HEK293 (cell line): ENCODE results near the gene EIF4A2.

Experiments used
- AEBP2 ChIP-seq: fragments of 450-650 bp; formaldehyde crosslinking; IDR thresholded peaks from 2 replicates; pipeline ENCODE4 v1.5.1; 2016; ENCODE audit warnings: missing biosample characterization, missing genetic modification characterization, borderline replicate concordance
- BCL11B ChIP-seq: fragments of 450-650 bp; formaldehyde crosslinking; IDR thresholded peaks from 2 replicates; pipeline ENCODE4 v1.5.1; 2016; ENCODE audit warnings: low read depth, missing biosample characterization, missing genetic modification characterization
- BCL6B ChIP-seq: fragments of 450-650 bp; formaldehyde crosslinking; IDR thresholded peaks from 2 replicates; pipeline ENCODE4 v1.5.1; 2017; ENCODE audit warnings: missing biosample characterization, missing genetic modification characterization
- HIC1 ChIP-seq: fragments of 450-650 bp; formaldehyde crosslinking; IDR thresholded peaks from 2 replicates; pipeline ENCODE4 v1.5.1; 2016; ENCODE audit warnings: missing biosample characterization, missing genetic modification characterization
- KLF16 ChIP-seq: fragments of 450-650 bp; formaldehyde crosslinking; IDR thresholded peaks from 2 replicates; pipeline ENCODE4 v1.5.1; 2017; ENCODE audit warnings: missing biosample characterization, missing genetic modification characterization
- PRDM1 ChIP-seq: fragments of 450-650 bp; formaldehyde crosslinking; IDR thresholded peaks from 2 replicates; pipeline ENCODE4; 2016; ENCODE audit warnings: missing biosample characterization, missing genetic modification characterization
- RBAK ChIP-seq: fragments of 450-650 bp; formaldehyde crosslinking; IDR thresholded peaks from 2 replicates; pipeline ENCODE4 v1.5.1; 2016; ENCODE audit warnings: missing biosample characterization, missing genetic modification characterization
- SCRT1 ChIP-seq: fragments of 450-650 bp; formaldehyde crosslinking; IDR thresholded peaks from 2 replicates; pipeline ENCODE4 v1.5.1; 2016; ENCODE audit warnings: missing biosample characterization, missing genetic modification characterization, borderline replicate concordance
- TRIM28 ChIP-seq: IDR thresholded peaks from 2 replicates; pipeline ENCODE4 v1.6.1; 2011; ENCODE audit warnings: low read length, control low read depth, borderline replicate concordance
- ZBTB26 ChIP-seq: fragments of 450-650 bp; formaldehyde crosslinking; optimal IDR thresholded peaks from 2 replicates; pipeline ENCODE3; 2016; ENCODE audit warnings: missing biosample characterization, mild to moderate bottlenecking, missing genetic modification characterization
- ZBTB8A ChIP-seq: fragments of 450-650 bp; formaldehyde crosslinking; IDR thresholded peaks from 2 replicates; pipeline ENCODE4 v1.5.1; 2016; ENCODE audit warnings: missing biosample characterization, missing genetic modification characterization
- ZEB2 ChIP-seq: fragments of 450-650 bp; formaldehyde crosslinking; IDR thresholded peaks from 2 replicates; pipeline ENCODE4 v1.5.1; 2016; ENCODE audit warnings: missing biosample characterization, missing genetic modification characterization
- ZFP69B ChIP-seq: fragments of 450-650 bp; formaldehyde crosslinking; IDR thresholded peaks from 2 replicates; pipeline ENCODE4 v1.5.1; 2016; ENCODE audit warnings: missing biosample characterization, missing genetic modification characterization
- ZNF223 ChIP-seq: fragments of 450-650 bp; formaldehyde crosslinking; IDR thresholded peaks from 2 replicates; pipeline ENCODE4 v1.5.1; 2016; ENCODE audit warnings: missing biosample characterization, missing genetic modification characterization
- ZNF280D ChIP-seq: fragments of 450-650 bp; formaldehyde crosslinking; IDR thresholded peaks from 2 replicates; pipeline ENCODE4 v1.5.1; 2016; ENCODE audit warnings: missing biosample characterization, missing genetic modification characterization
- ZNF366 ChIP-seq: fragments of 450-650 bp; formaldehyde crosslinking; conservative IDR thresholded peaks from 2 replicates; pipeline ENCODE4 v1.5.1; 2016; ENCODE audit warnings: missing biosample characterization, missing genetic modification characterization
- ZNF501 ChIP-seq: fragments of 450-650 bp; formaldehyde crosslinking; IDR thresholded peaks from 2 replicates; pipeline ENCODE4 v1.5.1; 2016; ENCODE audit warnings: missing biosample characterization, missing genetic modification characterization
- ZNF518A ChIP-seq: fragments of 450-650 bp; formaldehyde crosslinking; conservative IDR thresholded peaks from 2 replicates; pipeline ENCODE4 v1.5.1; 2016; ENCODE audit warnings: low read depth, missing biosample characterization, missing genetic modification characterization
- ZNF600 ChIP-seq: fragments of 450-650 bp; formaldehyde crosslinking; IDR thresholded peaks from 2 replicates; pipeline ENCODE4 v1.5.1; 2016; ENCODE audit warnings: missing biosample characterization, missing genetic modification characterization
- ZNF664 ChIP-seq: fragments of 450-650 bp; formaldehyde crosslinking; IDR thresholded peaks from 2 replicates; pipeline ENCODE4 v1.5.1; 2016; ENCODE audit warnings: missing biosample characterization, missing genetic modification characterization
- ZNF837 ChIP-seq: fragments of 450-650 bp; formaldehyde crosslinking; IDR thresholded peaks from 2 replicates; pipeline ENCODE4 v1.5.1; 2016; ENCODE audit warnings: missing biosample characterization, missing genetic modification characterization
- ZNF843 ChIP-seq: fragments of 450-650 bp; formaldehyde crosslinking; IDR thresholded peaks from 2 replicates; pipeline ENCODE4 v1.5.1; 2016; ENCODE audit warnings: missing biosample characterization, missing genetic modification characterization
- TF ChIP-seq, protein P1 (sequence below): fragments of 450-650 bp; formaldehyde crosslinking; IDR thresholded peaks from 2 replicates; pipeline ENCODE4 v1.5.1; 2016; ENCODE audit warnings: missing biosample characterization, missing genetic modification characterization

The EIF4A2 gene

GRCh38 chr3:186783058-186783730, at the start of gene EIF4A2 (continued):
- TF ChIP-seq AEBP2, result no peak
- TF ChIP-seq SCRT1, result peak; percentile 87
- peak; percentile 52; the same call in 1 of the 2 replicates for TF ChIP-seq ZNF518A
- 0 out of 2 replicates have a peak, but pooled peaks have one; percentile 14 for TF ChIP-seq BCL11B (tag by site-specific recombination)
- TF ChIP-seq KLF16 (tag by site-specific recombination), result 0 out of 2 replicates have a peak, but pooled peaks have one; percentile 74
- TF ChIP-seq, protein P1, sequence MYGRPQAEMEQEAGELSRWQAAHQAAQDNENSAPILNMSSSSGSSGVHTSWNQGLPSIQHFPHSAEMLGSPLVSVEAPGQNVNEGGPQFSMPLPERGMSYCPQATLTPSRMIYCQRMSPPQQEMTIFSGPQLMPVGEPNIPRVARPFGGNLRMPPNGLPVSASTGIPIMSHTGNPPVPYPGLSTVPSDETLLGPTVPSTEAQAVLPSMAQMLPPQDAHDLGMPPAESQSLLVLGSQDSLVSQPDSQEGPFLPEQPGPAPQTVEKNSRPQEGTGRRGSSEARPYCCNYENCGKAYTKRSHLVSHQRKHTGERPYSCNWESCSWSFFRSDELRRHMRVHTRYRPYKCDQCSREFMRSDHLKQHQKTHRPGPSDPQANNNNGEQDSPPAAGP, result peak; percentile 84
- peak; percentile 94 for TF ChIP-seq ZEB2 (tag by site-specific recombination)
- TF ChIP-seq PRDM1, result peak; percentile 62
- no peak for TF ChIP-seq ZNF837 (tag by site-specific recombination)
- TF ChIP-seq RBAK (tag by site-specific recombination), result no peak
- 0 out of 2 replicates have a peak, but pooled peaks have one; percentile 24 for TF ChIP-seq ZNF280D (tag by site-specific recombination)
- peak; percentile 69 for TF ChIP-seq ZBTB26
- no peak for TF ChIP-seq ZNF664
- peak; percentile 38; the same call in 1 of the 2 replicates for TF ChIP-seq ZNF843
- peak; percentile 57; the same call in 1 of the 2 replicates for TF ChIP-seq TRIM28
- 0 out of 2 replicates have a peak, but pooled peaks have one; percentile 25 for TF ChIP-seq HIC1
- peak; percentile 64 for TF ChIP-seq ZBTB8A
- TF ChIP-seq ZNF366 (tag by site-specific recombination), result no peak
- TF ChIP-seq ZNF600 (tag by site-specific recombination), result peak; percentile 40
- 0 out of 2 replicates have a peak, but pooled peaks have one; percentile 12 for TF ChIP-seq ZNF223 (tag by site-specific recombination)
- TF ChIP-seq ZFP69B, result peak; percentile 76; the same call in 1 of the 2 replicates
- peak; percentile 78; the same call in 1 of the 2 replicates for TF ChIP-seq ZNF501 (tag by site-specific recombination)
- no peak for TF ChIP-seq BCL6B (tag by site-specific recombination)
